Measurements from ENCODE around the gene NEK6. TPM values are rescaled to one million over a fixed set of nuclear protein-coding genes. Genes with fewer than 3 reads are reported as not detected.
A peak's percentile ranks its signal among the peaks of the same experiment; 100 is the strongest.

The NEK6 gene
- polyA plus RNA-seq, 2 of the 4 experiments (the other 2 are of a cell fraction): 26.1 to 33.7 TPM

- ATAC-seq: peak; percentile 69 to 75
- peak overlapping the region; percentile 49 for H3K4me2 ChIP-seq
- CTCF ChIA-PET: interaction anchor here (0.6 to 3.1 kb wide), 5 partner anchors 9 to 180 kb away, joined by 3 to 16 read pairs (median 5); no protein-coding TSS in a partner anchor
- H3K4me1 ChIP-seq: peaks cover 52% of the 10 kb centered on the region
- no peak for FAIRE-seq
- H3K27ac ChIP-seq: peak overlapping the region; percentile 69 to 92
- WGBS (ENCODE audit: missing lambda C conversion rate): 34% methylated on average over 13 of the region's 13 CpGs
- POLR2A ChIA-PET: interaction anchor here (1.4 kb wide), 1 partner anchor 9 kb away, joined by 4 read pairs; no protein-coding TSS in a partner anchor
- H3K9me3 ChIP-seq: no peaks in the 10 kb centered on the region
- H3K4me3 ChIP-seq: no peak overlapping the region
- peak; percentile 75 to 82 for DNase-seq (ENCODE audit: low read depth in 1 of 2, low spot score in 1 of 2)
- TF ChIP-seq JUN (IDR thresholded peaks at IDR 0.05): peak in 1 of 2 experiments; percentile 63; a peak in 1 of 5 replicates
- TF ChIP-seq MAFK (IDR thresholded peaks at IDR 0.05; ENCODE audit: partially characterized antibody): peak; percentile 81
- TF ChIP-seq USF2 (IDR thresholded peaks at IDR 0.05): no peak
- TF ChIP-seq FOXS1 (CRISPR knock-in tag; IDR thresholded peaks at IDR 0.05): no peak
- TF ChIP-seq REST (IDR thresholded peaks at IDR 0.05): no peak
- no peak for TF ChIP-seq NPAS2 (CRISPR knock-in tag; IDR thresholded peaks at IDR 0.05; ENCODE audit: borderline replicate concordance)
- no peak for TF ChIP-seq POLR2AphosphoS2 (conservative IDR thresholded peaks at IDR 0.05; ENCODE audit: low read length)
- no peak for TF ChIP-seq ZNF302 (CRISPR knock-in tag; IDR thresholded peaks at IDR 0.05)
- TF ChIP-seq GATA3 (IDR thresholded peaks at IDR 0.05; ENCODE audit: borderline replicate concordance): no peak; the same call in 1 of the 2 replicates
- TF ChIP-seq CHD4 (IDR thresholded peaks at IDR 0.05; ENCODE audit: borderline replicate concordance): no peak
- no peak for TF ChIP-seq ESRRA (IDR thresholded peaks at IDR 0.05; ENCODE audit: borderline replicate concordance, low read length)
- TF ChIP-seq FOSB (CRISPR knock-in tag; IDR thresholded peaks at IDR 0.05): no peak
- TF ChIP-seq CHD2 (IDR thresholded peaks at IDR 0.05; ENCODE audit: low read length, partially characterized antibody): no peak
- no peak for TF ChIP-seq EHMT2 (IDR thresholded peaks at IDR 0.05; ENCODE audit: low read depth)
- no peak for TF ChIP-seq MAZ (IDR thresholded peaks at IDR 0.05; ENCODE audit: borderline replicate concordance, low read depth, low read length)
- TF ChIP-seq ZFP36 (IDR thresholded peaks at IDR 0.05; ENCODE audit: borderline replicate concordance, partially characterized antibody): no peak
- peak; percentile 37; the same call in 1 of the 2 replicates for TF ChIP-seq MAX (IDR thresholded peaks at IDR 0.05)
- no peak for TF ChIP-seq ELK1 (IDR thresholded peaks at IDR 0.05; ENCODE audit: low read depth, low read length)
- no peak for TF ChIP-seq HEYL (CRISPR knock-in tag; IDR thresholded peaks at IDR 0.05)
- no peak for TF ChIP-seq PBX3 (IDR thresholded peaks at IDR 0.05)
- TF ChIP-seq FOSL2 (IDR thresholded peaks at IDR 0.05): peak; percentile 56
- TF ChIP-seq FOSL2 (CRISPR knock-in tag; IDR thresholded peaks at IDR 0.05): peak; percentile 79
- TF ChIP-seq CBX8 (IDR thresholded peaks at IDR 0.05): no peak
- no peak for TF ChIP-seq CTCF (IDR thresholded peaks at IDR 0.05)
- no peak for TF ChIP-seq E2F6 (IDR thresholded peaks at IDR 0.05; ENCODE audit: borderline replicate concordance, low read depth)
- TF ChIP-seq CEBPB (IDR thresholded peaks at IDR 0.05): peak; percentile 58 to 80; a peak in 3 of 4 replicates
- TF ChIP-seq ZSCAN20 (CRISPR knock-in tag; IDR thresholded peaks at IDR 0.05): no peak
- TF ChIP-seq HOXB13 (CRISPR knock-in tag; IDR thresholded peaks at IDR 0.05; ENCODE audit: low read depth): no peak
- no peak for TF ChIP-seq RAD21 (conservative IDR thresholded peaks at IDR 0.05 in 1 of 2, IDR thresholded peaks at IDR 0.05 in 1 of 2)
- peak in 1 of 2 experiments; percentile 22; a peak in 2 of 5 replicates for TF ChIP-seq EP300 (IDR thresholded peaks at IDR 0.05)
- TF ChIP-seq HOXA7 (CRISPR knock-in tag; IDR thresholded peaks at IDR 0.05): no peak
Observed at GRCh38 chr9:124306098-124306735, 48.5 kb downstream of the NEK6 start.
